H7 (cell line): ENCODE data around the gene RPL27A. TPM values are rescaled to one million over a fixed set of nuclear protein-coding genes. Genes with fewer than 3 reads are reported as not detected.
A peak's percentile ranks its signal among the peaks of the same experiment; 100 is the strongest.

Source experiments
- DNase-seq: peaks from one replicate; pipeline ENCODE4 v3.0.0; 2012
- H3K27me3 ChIP-seq: 2 replicates; pipeline ENCODE4 v1.6.0; 2011; ENCODE audit warnings: mild to moderate bottlenecking, low read length; ENCODE audit not compliant: control insufficient read depth, insufficient read depth
- H3K36me3 ChIP-seq: replicated peaks from 2 replicates; pipeline ENCODE4 v1.5.1; 2011; ENCODE audit warnings: low read length; ENCODE audit not compliant: control insufficient read depth, insufficient read depth
- H3K4me3 ChIP-seq: 2 replicates; pipeline ENCODE4 v1.5.1; 2011; ENCODE audit warnings: low read depth, mild to moderate bottlenecking, control low read depth, low read length, moderate library complexity; ENCODE audit not compliant: insufficient read depth
- total RNA-seq: library from RNA; depleted of rRNA; stranded (reverse); fragments of >200 nt; shearing (Covaris generic); gene quantifications from 2 replicates; pipeline ENCODE4 v1.2.3, GENCODE V29; 2014

Gene RPL27A
- total RNA-seq, 1 experiment from 2014 or later: 901 TPM

- no peak overlapping the region for H3K4me3 ChIP-seq
- DNase-seq: no peak
- no peaks in the 10 kb centered on the region; the same call in none of the 2 replicates for H3K36me3 ChIP-seq
- H3K27me3 ChIP-seq: no peaks in the 10 kb centered on the region
Measured at GRCh38 chr11:8701891-8702597, 19.5 kb downstream of the RPL27A start.

- no peaks in the 10 kb centered on the region; the same call in none of the 2 replicates for H3K36me3 ChIP-seq
- no peak overlapping the region for H3K4me3 ChIP-seq
- DNase-seq: no peak
Measured at GRCh38 chr11:8702598-8702915, 20.0 kb downstream of the RPL27A start.

GRCh38 chr11:8704136-8704535 is 21.5 kb downstream of the RPL27A start:
- H3K4me3 ChIP-seq: no peak overlapping the region
- DNase-seq: no peak
- no peaks in the 10 kb centered on the region; the same call in none of the 2 replicates for H3K36me3 ChIP-seq
- no peaks in the 10 kb centered on the region for H3K27me3 ChIP-seq

More at GRCh38 chr11:8702598-8702915, 20.0 kb downstream of the RPL27A start:
- H3K27me3 ChIP-seq: no peaks in the 10 kb centered on the region

GRCh38 chr11:8705146-8705545 is 22.6 kb downstream of the RPL27A start:
- Histone ChIP-seq H3K27me3 (no peaks in the 10 kb centered on the region), H3K4me3 (no peak overlapping the region), H3K36me3 (no peaks in the 10 kb centered on the region; the same call in none of the 2 replicates)
- no peak for DNase-seq

- H3K36me3 ChIP-seq: no peaks in the 10 kb centered on the region; the same call in none of the 2 replicates
- H3K27me3 ChIP-seq: no peaks in the 10 kb centered on the region
- DNase-seq: no peak
- no peak overlapping the region for H3K4me3 ChIP-seq
Measured at GRCh38 chr11:8706673-8707432, 24.3 kb downstream of the RPL27A start.

GRCh38 chr11:8707541-8708191 is 25.1 kb downstream of the RPL27A start:
- no peaks in the 10 kb centered on the region for H3K27me3 ChIP-seq
- no peaks in the 10 kb centered on the region; the same call in 1 of the 2 replicates for H3K36me3 ChIP-seq
- DNase-seq: no peak
- H3K4me3 ChIP-seq: no peak overlapping the region

- H3K36me3 ChIP-seq: peaks cover under 1% of the 10 kb centered on the region
- no peak overlapping the region for H3K4me3 ChIP-seq
- H3K27me3 ChIP-seq: no peaks in the 10 kb centered on the region
- DNase-seq: peak; percentile 70
Measured at GRCh38 chr11:8709002-8709672, 26.5 kb downstream of the RPL27A start.

- Histone ChIP-seq H3K27me3 (no peaks in the 10 kb centered on the region), H3K36me3 (peaks cover 3% of the 10 kb centered on the region)
- no peak for DNase-seq
Measured at GRCh38 chr11:8709777-8710176, 27.2 kb downstream of the RPL27A start.

GRCh38 chr11:8711895-8712442 is 29.4 kb downstream of the RPL27A start:
- H3K36me3 ChIP-seq: peaks cover 3% of the 10 kb centered on the region
- no peak for DNase-seq
- no peaks in the 10 kb centered on the region for H3K27me3 ChIP-seq
- no peak overlapping the region for H3K4me3 ChIP-seq

More at GRCh38 chr11:8709777-8710176, 27.2 kb downstream of the RPL27A start:
- H3K4me3 ChIP-seq: no peak overlapping the region

- Histone ChIP-seq H3K27me3 (no peaks in the 10 kb centered on the region), H3K36me3 (peaks cover 3% of the 10 kb centered on the region), H3K4me3 (no peak overlapping the region)
- DNase-seq: no peak
Measured at GRCh38 chr11:8712506-8712905, 29.9 kb downstream of the RPL27A start.

GRCh38 chr11:8713760-8714454 is 31.3 kb downstream of the RPL27A start:
- DNase-seq: no peak
- Histone ChIP-seq H3K27me3 (no peaks in the 10 kb centered on the region), H3K4me3 (no peak overlapping the region), H3K36me3 (peaks cover 3% of the 10 kb centered on the region)

- H3K27me3 ChIP-seq: no peaks in the 10 kb centered on the region
- DNase-seq: no peak
- peaks cover 3% of the 10 kb centered on the region for H3K36me3 ChIP-seq
- no peak overlapping the region for H3K4me3 ChIP-seq
Measured at GRCh38 chr11:8714622-8715225, 32.1 kb downstream of the RPL27A start.

- Histone ChIP-seq H3K4me3 (no peak overlapping the region), H3K27me3 (no peaks in the 10 kb centered on the region), H3K36me3 (peaks cover 3% of the 10 kb centered on the region)
- no peak for DNase-seq
Measured at GRCh38 chr11:8715501-8715900, 32.9 kb downstream of the RPL27A start.
